ELF-1 (cell line): ENCODE measurements around the gene SEMA3A.

ENCODE experiments used
- DNase-seq: peaks from one replicate; pipeline ENCODE4 v3.0.0-alpha.2; 2016; ENCODE audit warnings: low read depth, low spot score

The SEMA3A gene

GRCh38 chr7:84111842-84112241, 82.7 kb downstream of the SEMA3A start:
- DNase-seq = no peak

- DNase-seq = no peak
Measured at GRCh38 chr7:84110400-84110799, 84.2 kb downstream of the SEMA3A start.

GRCh38 chr7:84108787-84109186, 85.8 kb downstream of the SEMA3A start:
- DNase-seq = no peak

GRCh38 chr7:84108119-84108518, 86.5 kb downstream of the SEMA3A start:
- no peak for DNase-seq

- no peak for DNase-seq
Measured at GRCh38 chr7:84107259-84107658, 87.3 kb downstream of the SEMA3A start.

GRCh38 chr7:84106291-84106690, 88.3 kb downstream of the SEMA3A start:
- DNase-seq = no peak

GRCh38 chr7:84105586-84105985, 89.0 kb downstream of the SEMA3A start:
- DNase-seq = no peak

- DNase-seq = no peak
Measured at GRCh38 chr7:84104826-84105225, 89.8 kb downstream of the SEMA3A start.

- no peak for DNase-seq
Measured at GRCh38 chr7:84102213-84102612, 92.4 kb downstream of the SEMA3A start.

GRCh38 chr7:84100866-84101265, 93.7 kb downstream of the SEMA3A start:
- no peak for DNase-seq

- no peak for DNase-seq
Measured at GRCh38 chr7:84095971-84096370, 98.6 kb downstream of the SEMA3A start.

GRCh38 chr7:84092207-84092606, 102.4 kb downstream of the SEMA3A start:
- DNase-seq = no peak

GRCh38 chr7:84091318-84091717, 103.3 kb downstream of the SEMA3A start:
- no peak for DNase-seq

GRCh38 chr7:84088802-84089201, 105.8 kb downstream of the SEMA3A start:
- no peak for DNase-seq

- DNase-seq = no peak
Measured at GRCh38 chr7:84085998-84086397, 108.6 kb downstream of the SEMA3A start.

GRCh38 chr7:84085147-84085546, 109.4 kb downstream of the SEMA3A start:
- no peak for DNase-seq

- no peak for DNase-seq
Measured at GRCh38 chr7:84083846-84084245, 110.7 kb downstream of the SEMA3A start.

GRCh38 chr7:84081973-84082522, 112.5 kb downstream of the SEMA3A start:
- no peak for DNase-seq

GRCh38 chr7:84077336-84077735, 117.3 kb downstream of the SEMA3A start:
- DNase-seq = no peak

- no peak for DNase-seq
Measured at GRCh38 chr7:84076219-84076618, 118.4 kb downstream of the SEMA3A start.

- no peak for DNase-seq
Measured at GRCh38 chr7:84073186-84073875, 121.3 kb downstream of the SEMA3A start.

- no peak for DNase-seq
Measured at GRCh38 chr7:84070770-84071169, 123.8 kb downstream of the SEMA3A start.

- no peak for DNase-seq
Measured at GRCh38 chr7:84069999-84070500, 124.5 kb downstream of the SEMA3A start.
